Upper lobe of left lung (tissue), 4 donors: ENCODE results near the gene NAA80.

Experiments used
- CTCF ChIP-seq, 6 experiments: fragments of 450-650 bp in 4 of 6; fragments of 200-600 bp in 2 of 6; sonication (generic) in 2 of 6; IDR thresholded peaks; one replicate each; pipeline ENCODE4 v1.5.1; 2016 to 2019; ENCODE audit warnings: antibody characterized with exemption in 6 of 6
- POLR2A ChIP-seq, 4 donors: fragments of 450-650 bp; IDR thresholded peaks; one replicate each; pipeline ENCODE4 v1.5.1; 2016 to 2017; ENCODE audit warnings: antibody characterized with exemption in 4 of 4, mild to moderate bottlenecking in 2 of 4
- POLR2AphosphoS5 ChIP-seq, 2 donors: sonication (generic); formaldehyde crosslinking; IDR thresholded peaks; one replicate each; pipeline ENCODE4 v1.5.1; 2017; ENCODE audit warnings: antibody characterized with exemption in 2 of 2

- TF ChIP-seq POLR2A (IDR thresholded peaks at IDR 0.05) (no peak), POLR2AphosphoS5 (IDR thresholded peaks at IDR 0.05) (no peak), CTCF (IDR thresholded peaks at IDR 0.05) (no peak)
Observed at GRCh38 chr3:50325497-50326181, 26.4 kb upstream of the NAA80 start.
